NT2/D1 (cell line): ENCODE data around the gene IFNG-AS1.

ENCODE experiments used
- SUZ12 ChIP-seq: IDR thresholded peaks from 2 replicates; pipeline ENCODE4 v1.6.1; 2011; ENCODE audit not compliant: insufficient read length, insufficient read depth; ENCODE audit errors: extremely low read depth
- YY1 ChIP-seq: IDR thresholded peaks from 2 replicates; pipeline ENCODE4 v1.6.1; 2011; ENCODE audit not compliant: insufficient read length, insufficient read depth
- ZNF274 ChIP-seq: IDR thresholded peaks from 2 replicates; pipeline ENCODE4 v1.6.1; 2011; ENCODE audit warnings: mild to moderate bottlenecking, low read depth, low read length

GRCh38 chr12:68013181-68013580 is 23.9 kb downstream of the IFNG-AS1 start:
- TF ChIP-seq ZNF274 (no peak), YY1 (no peak), SUZ12 (no peak)
